Esophagus squamous epithelium (tissue), 4 donors: ENCODE measurements around the gene ACTR2.

Experiments
- CTCF ChIP-seq, 6 experiments: fragments of 450-650 bp in 4 of 6; fragments of 200-600 bp in 2 of 6; sonication (generic) in 2 of 6; IDR thresholded peaks; one replicate each; pipeline ENCODE4 v1.5.1; 2016 to 2019; ENCODE audit warnings: antibody characterized with exemption in 6 of 6, mild to moderate bottlenecking in 4 of 6, moderate library complexity in 4 of 6
- POLR2A ChIP-seq, 4 donors: fragments of 450-650 bp; IDR thresholded peaks; one replicate each; pipeline ENCODE4 v1.6.1; 2017; ENCODE audit warnings: antibody characterized with exemption in 4 of 4, mild to moderate bottlenecking in 4 of 4, moderate library complexity in 3 of 4

- TF ChIP-seq POLR2A (IDR thresholded peaks at IDR 0.05) (no peak), CTCF (IDR thresholded peaks at IDR 0.05) (no peak)
Measured at GRCh38 chr2:65292461-65293011, 64.9 kb downstream of the ACTR2 start.
